Uterus (tissue), 2 donors: Measurements from ENCODE around the gene SERPINA1.

Source experiments
- CTCF ChIP-seq, 4 experiments: fragments of 200-600 bp in 2 of 4; fragments of 450-650 bp in 2 of 4; sonication (generic) in 2 of 4; IDR thresholded peaks; one replicate each; pipeline ENCODE4 v1.5.1; 2016 to 2019; ENCODE audit warnings: antibody characterized with exemption in 4 of 4, mild to moderate bottlenecking in 2 of 4, moderate library complexity in 1 of 4
- POLR2A ChIP-seq, 2 donors: fragments of 450-650 bp; IDR thresholded peaks; one replicate each; pipeline ENCODE4 v1.6.1; 2016; ENCODE audit warnings: antibody characterized with exemption in 2 of 2, mild to moderate bottlenecking in 1 of 2, moderate library complexity in 1 of 2

- TF ChIP-seq CTCF (IDR thresholded peaks at IDR 0.05) (no peak), POLR2A (IDR thresholded peaks at IDR 0.05) (no peak)
Observed at GRCh38 chr14:94337274-94337673, 51.1 kb downstream of the SERPINA1 start.
